Muscle layer of colon (tissue), 2 donors: ENCODE results near the gene HOXB9.

Source experiments
- H3K27ac ChIP-seq: one replicate; pipeline ENCODE4 v1.7.0; 2013; ENCODE audit warnings: low read depth, mild to moderate bottlenecking, low read length, moderate library complexity
- H3K27me3 ChIP-seq, 2 donors: one replicate each; pipeline ENCODE4 v1.7.0; 2013; ENCODE audit warnings: low read length in 2 of 2, mild to moderate bottlenecking in 2 of 2; ENCODE audit not compliant: insufficient read depth in 2 of 2, control insufficient read depth in 1 of 2
- H3K36me3 ChIP-seq: one replicate; pipeline ENCODE4 v1.7.0; 2013; ENCODE audit warnings: mild to moderate bottlenecking, low read length; ENCODE audit not compliant: insufficient read depth
- H3K4me1 ChIP-seq: one replicate; pipeline ENCODE4 v1.7.0; 2013; ENCODE audit warnings: mild to moderate bottlenecking, low read length; ENCODE audit not compliant: insufficient read depth
- H3K4me3 ChIP-seq, 2 donors: one replicate each; pipeline ENCODE4 v1.7.0; 2013; ENCODE audit warnings: low read length in 2 of 2, low read depth in 1 of 2, mild to moderate bottlenecking in 1 of 2, moderate library complexity in 1 of 2
- H3K9ac ChIP-seq: one replicate; pipeline ENCODE4 v1.7.0; 2013; ENCODE audit warnings: low read length
- H3K9me3 ChIP-seq: one replicate; pipeline ENCODE4 v1.7.0; 2013; ENCODE audit warnings: mild to moderate bottlenecking, low read length
- donor health status: abdominal sarcoma.
- donor health status: Adenocarcinoma of cecum.

HOXB9 gene

GRCh38 chr17:48589831-48590606 lies 36.1 kb downstream of the HOXB9 start, which contains the start of gene HOXB3:
HOXB3 (minus strand) TSS chr17:48590241; CDS start chr17:48552474, 37,767 bp downstream.
- Histone ChIP-seq H3K27me3 (peaks cover 0 to 3% of the 10 kb centered on the region in 2 donors), H3K4me1 (peaks cover 48% of the 10 kb centered on the region), H3K4me3 (peak within 1 kb of the TSS; percentile 51 to 97), H3K9me3 (no peaks in the 10 kb centered on the region), H3K27ac (peak within 1 kb of the TSS; percentile 96), H3K9ac (peak within 1 kb of the TSS; percentile 95), H3K36me3 (no peaks in the 10 kb centered on the region)

- no peaks in the 10 kb centered on the region for H3K36me3 ChIP-seq
- H3K9ac ChIP-seq, result peak overlapping the region; percentile 95
- no peaks in the 10 kb centered on the region for H3K9me3 ChIP-seq
- peaks cover 43% of the 10 kb centered on the region for H3K4me1 ChIP-seq
- peak overlapping the region; percentile 47 to 97 for H3K4me3 ChIP-seq
- H3K27me3 ChIP-seq, result peaks cover 0 to 3% of the 10 kb centered on the region in 2 donors
- H3K27ac ChIP-seq, result peak overlapping the region; percentile 96
Measured at GRCh38 chr17:48589060-48589830, 36.9 kb downstream of the HOXB9 start.

- Histone ChIP-seq H3K36me3 (no peaks in the 10 kb centered on the region), H3K4me1 (peaks cover 47% of the 10 kb centered on the region), H3K9me3 (no peaks in the 10 kb centered on the region), H3K4me3 (peak overlapping the region; percentile 47 to 97), H3K27ac (peak overlapping the region; percentile 96), H3K9ac (peak overlapping the region; percentile 95), H3K27me3 (peaks cover 0 to 3% of the 10 kb centered on the region in 2 donors)
Measured at GRCh38 chr17:48588528-48588927, 37.6 kb downstream of the HOXB9 start.

DNA sequence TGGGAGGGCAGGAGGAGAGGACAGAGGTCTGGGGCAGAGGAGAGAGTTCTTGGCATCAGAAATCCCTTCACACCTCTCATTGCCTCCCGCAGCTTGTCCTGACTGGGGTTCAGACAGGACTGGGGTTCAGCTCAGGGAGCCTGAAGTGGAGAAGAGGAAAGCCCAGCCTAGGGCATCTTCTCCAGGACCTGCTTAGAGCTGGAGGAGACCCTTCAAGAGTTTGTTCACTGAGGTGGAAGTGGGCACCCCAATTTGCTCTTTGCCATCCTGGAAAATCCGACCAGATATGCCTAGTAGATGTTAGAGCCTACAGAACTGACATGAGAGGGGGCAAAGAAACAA lies 38.1 kb downstream of the HOXB9 start:
- peak overlapping the region; percentile 95 for H3K9ac ChIP-seq
- peaks cover 0 to 3% of the 10 kb centered on the region in 2 donors for H3K27me3 ChIP-seq
- H3K27ac ChIP-seq, result peak overlapping the region; percentile 96
- peaks cover 52% of the 10 kb centered on the region for H3K4me1 ChIP-seq
- peak overlapping the region; percentile 47 to 97 for H3K4me3 ChIP-seq
- no peaks in the 10 kb centered on the region for H3K9me3 ChIP-seq
- H3K36me3 ChIP-seq, result no peaks in the 10 kb centered on the region

DNA sequence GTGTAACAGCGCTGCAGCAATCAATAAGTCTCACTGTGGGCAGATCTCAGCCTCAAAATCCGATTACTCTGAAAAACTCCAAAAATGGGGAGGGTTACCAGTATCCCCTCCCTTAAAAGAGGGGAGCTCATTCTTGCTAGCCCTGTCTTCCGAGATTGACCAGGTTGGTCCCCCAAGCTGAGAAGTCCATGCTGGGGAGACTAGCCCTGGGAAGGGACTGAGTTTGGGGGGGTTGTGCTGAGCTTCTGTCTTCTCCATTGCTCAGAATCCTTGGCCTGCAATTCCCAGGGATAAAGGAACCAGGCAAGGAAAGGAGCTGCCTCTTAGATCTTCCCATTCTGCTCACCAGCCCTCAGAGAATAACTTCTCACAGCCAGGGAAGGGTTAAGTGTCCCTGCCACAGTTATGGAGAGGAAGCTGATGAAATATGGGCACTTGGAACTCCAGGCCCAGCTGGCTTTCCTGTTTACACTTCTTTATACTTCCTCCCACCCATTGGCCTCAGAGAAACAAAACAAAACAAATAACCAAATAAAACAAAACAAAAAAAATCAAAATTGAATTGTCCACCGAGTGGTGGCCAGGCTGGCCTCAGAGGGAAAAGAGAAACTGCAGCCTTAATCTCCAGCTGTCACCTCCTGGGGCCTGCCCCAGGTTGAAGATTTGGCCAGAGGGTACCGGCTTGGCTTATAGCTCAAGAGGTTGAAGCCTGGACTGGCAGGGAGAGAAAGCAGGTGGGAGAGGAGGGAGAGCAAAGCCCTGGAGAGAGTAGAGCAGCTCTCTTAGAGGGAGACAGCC lies 38.7 kb downstream of the HOXB9 start:
- Histone ChIP-seq H3K9me3 (no peaks in the 10 kb centered on the region), H3K4me1 (peaks cover 57% of the 10 kb centered on the region), H3K36me3 (no peaks in the 10 kb centered on the region), H3K27me3 (peaks cover 0 to 3% of the 10 kb centered on the region in 2 donors), H3K9ac (peak overlapping the region; percentile 95), H3K4me3 (peak overlapping the region; percentile 47 to 97), H3K27ac (peak overlapping the region; percentile 96)

DNA sequence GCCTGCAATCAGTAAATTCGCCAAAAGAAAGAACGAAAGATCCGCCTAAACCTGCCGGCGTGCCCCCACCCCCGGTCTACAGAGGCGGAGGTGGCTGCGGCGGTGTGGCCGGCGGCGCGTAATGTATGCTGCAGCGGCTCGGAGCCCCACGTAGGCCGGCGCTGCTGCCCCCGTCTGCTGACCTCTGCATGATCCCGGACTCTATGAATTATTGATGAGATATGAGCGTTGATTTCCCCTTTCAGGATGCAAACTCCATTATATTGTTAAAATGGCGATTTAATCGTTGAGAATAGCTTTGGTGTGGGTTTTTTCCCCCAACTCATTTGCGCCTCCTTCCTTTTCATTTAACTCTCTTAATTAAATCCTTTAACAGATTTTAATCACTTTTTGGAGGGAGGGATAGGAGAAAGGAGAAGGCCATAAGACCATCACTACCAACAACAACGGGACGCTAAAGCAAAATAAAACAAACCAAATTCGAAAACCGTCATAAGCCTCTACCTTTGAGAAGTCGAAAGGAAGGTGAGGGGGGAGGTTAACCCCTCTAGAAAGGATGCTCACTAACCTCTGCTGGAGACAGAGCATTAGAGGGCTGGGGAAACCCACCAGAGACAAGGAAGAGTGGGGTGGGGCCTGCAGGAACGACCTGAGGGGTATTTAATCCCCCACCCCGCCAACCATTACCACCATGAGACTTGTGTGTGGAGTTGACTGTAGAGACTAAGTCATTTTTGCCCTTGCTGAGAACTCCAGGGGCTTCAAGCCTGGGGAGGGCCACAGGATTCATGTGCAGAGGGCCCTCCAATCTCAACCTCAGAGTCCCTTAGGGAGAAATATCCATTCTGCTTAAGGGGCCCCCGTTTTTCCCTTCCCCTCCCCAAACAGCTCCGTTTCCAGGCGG lies 39.6 kb downstream of the HOXB9 start:
- Histone ChIP-seq H3K27me3 (peaks cover 0 to 3% of the 10 kb centered on the region in 2 donors), H3K4me3 (peak overlapping the region; percentile 47 to 97), H3K9ac (peak overlapping the region; percentile 95), H3K27ac (peak overlapping the region; percentile 96), H3K9me3 (no peaks in the 10 kb centered on the region), H3K36me3 (no peaks in the 10 kb centered on the region), H3K4me1 (peaks cover 56% of the 10 kb centered on the region)

GRCh38 chr17:48584223-48584741 lies 41.9 kb downstream of the HOXB9 start:
- peak overlapping the region; percentile 96 for H3K27ac ChIP-seq
- H3K9ac ChIP-seq, result peak overlapping the region; percentile 41
- no peaks in the 10 kb centered on the region for H3K36me3 ChIP-seq
- H3K4me3 ChIP-seq, result peak overlapping the region in 1 of 2 donors; percentile 97
- no peaks in the 10 kb centered on the region for H3K9me3 ChIP-seq
- no peaks in the 10 kb centered on the region for H3K27me3 ChIP-seq
- peaks cover 56% of the 10 kb centered on the region for H3K4me1 ChIP-seq

GRCh38 chr17:48583708-48584222 lies 42.4 kb downstream of the HOXB9 start:
- Histone ChIP-seq H3K27ac (peak overlapping the region; percentile 96), H3K4me1 (peaks cover 58% of the 10 kb centered on the region), H3K27me3 (no peaks in the 10 kb centered on the region), H3K9ac (peak overlapping the region; percentile 41), H3K4me3 (peak overlapping the region in 1 of 2 donors; percentile 97), H3K36me3 (no peaks in the 10 kb centered on the region), H3K9me3 (no peaks in the 10 kb centered on the region)

DNA sequence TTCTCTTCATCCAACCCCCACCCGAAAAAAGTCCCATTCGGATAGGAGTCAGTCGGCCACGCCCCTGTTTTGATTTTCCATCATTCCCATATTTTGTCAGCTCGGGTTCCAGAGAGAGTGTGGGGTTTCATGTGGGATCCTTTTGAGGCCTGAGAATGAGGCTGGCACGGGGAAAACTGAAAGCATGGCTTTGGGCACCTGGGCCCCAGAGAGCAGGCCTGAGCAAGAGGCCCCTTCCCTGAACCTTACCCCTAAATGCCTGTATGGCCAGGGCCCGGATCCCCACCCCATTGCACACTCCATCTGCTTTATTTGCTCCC lies 43.4 kb downstream of the HOXB9 start:
- Histone ChIP-seq H3K4me1 (peaks cover 53% of the 10 kb centered on the region), H3K4me3 (peak overlapping the region; percentile 18 to 97), H3K27ac (peak overlapping the region; percentile 94), H3K9me3 (no peaks in the 10 kb centered on the region), H3K36me3 (no peaks in the 10 kb centered on the region), H3K27me3 (no peaks in the 10 kb centered on the region), H3K9ac (peak overlapping the region; percentile 90)
